Neural cell (in vitro differentiated cells): Measurements from ENCODE around the gene RAET1E. TPM values are rescaled to one million over a fixed set of nuclear protein-coding genes. Genes with fewer than 3 reads are reported as not detected.

Experiments
- H2AFZ ChIP-seq: fragments of 200-600, 300-800 bp; sonication (generic), shearing (Covaris generic); 2 replicates; pipeline ENCODE4 v1.6.0; 2014; ENCODE audit warnings: low read depth, mild to moderate bottlenecking, antibody characterized with exemption, low read length, moderate library complexity
- H3F3A ChIP-seq: fragments of 200-600 bp; shearing (Covaris generic); 2 replicates; pipeline ENCODE4 v1.6.1; 2016; ENCODE audit warnings: mild to moderate bottlenecking, moderate library complexity, mixed read lengths, antibody characterized with exemption, low read length; ENCODE audit not compliant: insufficient read depth, poor library complexity, severe bottlenecking
- H3K27ac ChIP-seq: fragments of 200-600, 300-800 bp; sonication (generic), shearing (Covaris generic); 2 replicates; pipeline ENCODE4 v1.5.1; 2014; ENCODE audit warnings: mild to moderate bottlenecking, low read length, moderate library complexity
- H3K27me3 ChIP-seq: fragments of 300-800, 200-600 bp; sonication (generic), shearing (Covaris generic); 2 replicates; pipeline ENCODE4 v1.6.0; 2014; ENCODE audit warnings: mild to moderate bottlenecking, low read depth, low read length, moderate library complexity; ENCODE audit not compliant: insufficient read depth
- H3K36me3 ChIP-seq: fragments of 300-800, 200-600 bp; sonication (generic), shearing (Covaris generic); 2 replicates; pipeline ENCODE4 v1.5.1; 2014; ENCODE audit warnings: mild to moderate bottlenecking, antibody characterized with exemption, low read length, moderate library complexity; ENCODE audit not compliant: insufficient read depth
- H3K4me2 ChIP-seq: fragments of 300-800, 200-600 bp; sonication (generic), shearing (Covaris generic); 2 replicates; pipeline ENCODE4 v1.6.0; 2014; ENCODE audit warnings: mild to moderate bottlenecking, low read length
- H3K4me3 ChIP-seq: fragments of 300-800, 200-600 bp; sonication (generic), shearing (Covaris generic); 2 replicates; pipeline ENCODE4 v1.5.1; 2014; ENCODE audit warnings: mild to moderate bottlenecking, low read length, moderate library complexity
- H3K79me2 ChIP-seq: fragments of 200-600 bp; shearing (Covaris generic); replicated peaks from 2 replicates; pipeline ENCODE4 v1.6.0; 2014; ENCODE audit warnings: mild to moderate bottlenecking, low read length, moderate library complexity; ENCODE audit not compliant: insufficient read depth
- H3K9ac ChIP-seq: fragments of 300-800, 200-600 bp; sonication (generic), shearing (Covaris generic); 2 replicates; pipeline ENCODE4 v1.6.1; 2016; ENCODE audit warnings: mild to moderate bottlenecking, low read length, mixed read lengths
- H3K9me2 ChIP-seq: fragments of 200-600 bp; shearing (Covaris generic); 2 replicates; pipeline ENCODE4 v1.6.1; 2016; ENCODE audit warnings: mild to moderate bottlenecking, low read length, mixed read lengths; ENCODE audit not compliant: insufficient read depth
- H3K9me3 ChIP-seq: fragments of 200-600, 300-800 bp; sonication (generic), shearing (Covaris generic); 2 replicates; pipeline ENCODE4 v1.6.1; 2016; ENCODE audit warnings: mild to moderate bottlenecking, mixed run types, low read length, moderate library complexity, mixed read lengths
- H4K20me1 ChIP-seq: fragments of 200-600 bp; shearing (Covaris generic); 2 replicates; pipeline ENCODE4 v1.6.1; 2016; ENCODE audit warnings: mild to moderate bottlenecking, mixed run types; ENCODE audit not compliant: insufficient read depth
- EP300 ChIP-seq: fragments of 450-650 bp; conservative IDR thresholded peaks from 2 replicates; pipeline ENCODE4 v1.6.1; 2014; ENCODE audit warnings: antibody characterized with exemption, mild to moderate bottlenecking, moderate library complexity; ENCODE audit not compliant: poor library complexity, severe bottlenecking
- EZH2 ChIP-seq: fragments of 200-600, 300-800 bp; shearing (Covaris generic), sonication (generic); IDR thresholded peaks from 2 replicates; pipeline ENCODE4 v1.6.1; 2014; ENCODE audit warnings: antibody characterized with exemption, low read length, borderline replicate concordance, mild to moderate bottlenecking; ENCODE audit not compliant: insufficient read depth, poor library complexity, severe bottlenecking
- MXI1 ChIP-seq: fragments of 450-650 bp; conservative IDR thresholded peaks from 2 replicates; pipeline ENCODE4 v1.6.1; 2014; ENCODE audit warnings: antibody characterized with exemption, mild to moderate bottlenecking; ENCODE audit not compliant: poor library complexity, severe bottlenecking
- POLR2AphosphoS5 ChIP-seq: IDR thresholded peaks from 2 replicates; pipeline ENCODE4 v1.6.1; 2012
- TAF1 ChIP-seq: IDR thresholded peaks from 2 replicates; pipeline ENCODE4 v1.6.1; 2012; ENCODE audit warnings: low read depth
- polyA plus RNA-seq: library from polyadenylated mRNA; depleted of rRNA; stranded (reverse); fragments of >200 nt; gene quantifications from 2 replicates; pipeline ENCODE4 v1.2.3, GENCODE V29; 2014
- TF ChIP-seq, protein P1 (sequence below): IDR thresholded peaks from 2 replicates; pipeline ENCODE4 v1.6.1; 2012; ENCODE audit warnings: borderline replicate concordance
- TF ChIP-seq, protein P2 (sequence below): fragments of 450-650 bp; IDR thresholded peaks from 2 replicates; pipeline ENCODE4 v1.5.1; 2014; ENCODE audit warnings: antibody characterized with exemption, mild to moderate bottlenecking, moderate library complexity; ENCODE audit not compliant: poor library complexity, severe bottlenecking

Gene RAET1E
- polyA plus RNA-seq, 1 donor from 2014 or later = not detected

DNA sequence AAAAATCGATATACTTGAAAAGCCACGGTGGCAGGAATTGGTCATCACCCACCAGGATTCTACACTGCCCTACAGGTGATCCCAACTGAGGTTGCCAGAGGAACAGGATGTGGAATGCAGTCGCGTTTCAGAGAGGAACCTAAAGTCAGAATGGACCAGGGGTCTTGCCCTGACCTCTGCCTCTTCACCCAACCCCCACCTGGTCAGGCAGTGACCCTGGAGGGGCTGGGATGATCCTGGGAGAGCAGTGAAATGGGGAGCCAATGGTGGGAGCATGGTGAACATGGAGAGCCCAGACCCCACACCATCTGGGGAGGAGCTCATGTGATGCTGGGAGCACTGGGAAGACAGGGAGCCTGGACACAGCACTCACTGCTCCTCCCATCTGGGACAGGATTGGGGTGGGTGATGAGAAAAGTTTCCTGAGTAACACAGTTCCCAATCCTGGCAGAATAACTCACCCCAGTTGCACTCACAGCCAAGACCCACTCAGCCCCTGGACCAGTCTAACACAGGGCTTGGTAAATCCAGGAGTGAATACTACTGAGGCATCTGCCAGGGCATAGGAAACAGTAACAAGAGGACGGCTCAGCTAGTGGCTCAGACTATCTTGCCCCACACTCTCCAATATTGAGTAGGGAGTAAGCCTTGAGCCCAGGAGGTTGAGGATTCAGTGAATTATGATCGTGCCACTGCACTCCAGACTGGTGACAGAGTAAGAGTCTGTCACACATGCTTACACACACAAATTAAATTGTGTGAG lies 42.2 kb upstream of the RAET1E start:
- Histone ChIP-seq H2AFZ (no peak overlapping the region), H3K4me3 (no peak overlapping the region), H3K27ac (no peak overlapping the region), H4K20me1 (no peaks in the 10 kb centered on the region), H3F3A (no peaks in the 10 kb centered on the region), H3K27me3 (peaks cover 79% of the 10 kb centered on the region), H3K9me2 (no peaks in the 10 kb centered on the region), H3K9ac (no peak overlapping the region), H3K9me3 (no peaks in the 10 kb centered on the region), H3K4me2 (no peak overlapping the region), H3K79me2 (no peaks in the 10 kb centered on the region), H3K36me3 (no peaks in the 10 kb centered on the region)
- TF ChIP-seq, protein P1, sequence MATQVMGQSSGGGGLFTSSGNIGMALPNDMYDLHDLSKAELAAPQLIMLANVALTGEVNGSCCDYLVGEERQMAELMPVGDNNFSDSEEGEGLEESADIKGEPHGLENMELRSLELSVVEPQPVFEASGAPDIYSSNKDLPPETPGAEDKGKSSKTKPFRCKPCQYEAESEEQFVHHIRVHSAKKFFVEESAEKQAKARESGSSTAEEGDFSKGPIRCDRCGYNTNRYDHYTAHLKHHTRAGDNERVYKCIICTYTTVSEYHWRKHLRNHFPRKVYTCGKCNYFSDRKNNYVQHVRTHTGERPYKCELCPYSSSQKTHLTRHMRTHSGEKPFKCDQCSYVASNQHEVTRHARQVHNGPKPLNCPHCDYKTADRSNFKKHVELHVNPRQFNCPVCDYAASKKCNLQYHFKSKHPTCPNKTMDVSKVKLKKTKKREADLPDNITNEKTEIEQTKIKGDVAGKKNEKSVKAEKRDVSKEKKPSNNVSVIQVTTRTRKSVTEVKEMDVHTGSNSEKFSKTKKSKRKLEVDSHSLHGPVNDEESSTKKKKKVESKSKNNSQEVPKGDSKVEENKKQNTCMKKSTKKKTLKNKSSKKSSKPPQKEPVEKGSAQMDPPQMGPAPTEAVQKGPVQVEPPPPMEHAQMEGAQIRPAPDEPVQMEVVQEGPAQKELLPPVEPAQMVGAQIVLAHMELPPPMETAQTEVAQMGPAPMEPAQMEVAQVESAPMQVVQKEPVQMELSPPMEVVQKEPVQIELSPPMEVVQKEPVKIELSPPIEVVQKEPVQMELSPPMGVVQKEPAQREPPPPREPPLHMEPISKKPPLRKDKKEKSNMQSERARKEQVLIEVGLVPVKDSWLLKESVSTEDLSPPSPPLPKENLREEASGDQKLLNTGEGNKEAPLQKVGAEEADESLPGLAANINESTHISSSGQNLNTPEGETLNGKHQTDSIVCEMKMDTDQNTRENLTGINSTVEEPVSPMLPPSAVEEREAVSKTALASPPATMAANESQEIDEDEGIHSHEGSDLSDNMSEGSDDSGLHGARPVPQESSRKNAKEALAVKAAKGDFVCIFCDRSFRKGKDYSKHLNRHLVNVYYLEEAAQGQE = no peak
- no peak for TF ChIP-seq TAF1
- no peak for TF ChIP-seq EZH2
- no peak for TF ChIP-seq MXI1
- no peak for TF ChIP-seq EP300
- TF ChIP-seq, protein P2, sequence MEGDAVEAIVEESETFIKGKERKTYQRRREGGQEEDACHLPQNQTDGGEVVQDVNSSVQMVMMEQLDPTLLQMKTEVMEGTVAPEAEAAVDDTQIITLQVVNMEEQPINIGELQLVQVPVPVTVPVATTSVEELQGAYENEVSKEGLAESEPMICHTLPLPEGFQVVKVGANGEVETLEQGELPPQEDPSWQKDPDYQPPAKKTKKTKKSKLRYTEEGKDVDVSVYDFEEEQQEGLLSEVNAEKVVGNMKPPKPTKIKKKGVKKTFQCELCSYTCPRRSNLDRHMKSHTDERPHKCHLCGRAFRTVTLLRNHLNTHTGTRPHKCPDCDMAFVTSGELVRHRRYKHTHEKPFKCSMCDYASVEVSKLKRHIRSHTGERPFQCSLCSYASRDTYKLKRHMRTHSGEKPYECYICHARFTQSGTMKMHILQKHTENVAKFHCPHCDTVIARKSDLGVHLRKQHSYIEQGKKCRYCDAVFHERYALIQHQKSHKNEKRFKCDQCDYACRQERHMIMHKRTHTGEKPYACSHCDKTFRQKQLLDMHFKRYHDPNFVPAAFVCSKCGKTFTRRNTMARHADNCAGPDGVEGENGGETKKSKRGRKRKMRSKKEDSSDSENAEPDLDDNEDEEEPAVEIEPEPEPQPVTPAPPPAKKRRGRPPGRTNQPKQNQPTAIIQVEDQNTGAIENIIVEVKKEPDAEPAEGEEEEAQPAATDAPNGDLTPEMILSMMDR = no peak

DNA sequence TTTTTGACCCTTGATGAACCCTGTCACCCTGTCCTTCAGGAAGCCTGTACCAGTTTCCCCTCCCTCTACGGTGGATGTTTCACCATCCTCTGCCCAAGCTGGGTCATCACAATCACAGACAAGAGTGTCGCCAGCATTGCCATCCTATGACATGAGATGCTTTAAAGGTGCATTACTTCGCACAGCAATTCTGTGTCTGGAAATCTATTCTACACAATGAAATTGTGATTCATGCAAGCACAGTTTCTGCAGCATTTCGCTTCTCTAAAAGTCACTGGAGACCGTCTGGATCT lies 41.4 kb upstream of the RAET1E start:
- Histone ChIP-seq H3K4me2 (no peak overlapping the region), H3K9me2 (no peaks in the 10 kb centered on the region), H3K9me3 (no peaks in the 10 kb centered on the region), H3K27me3 (peaks cover 87% of the 10 kb centered on the region), H3K4me3 (no peak overlapping the region), H3K36me3 (no peaks in the 10 kb centered on the region), H3K9ac (no peak overlapping the region), H3K79me2 (no peaks in the 10 kb centered on the region), H4K20me1 (no peaks in the 10 kb centered on the region), H3F3A (no peaks in the 10 kb centered on the region), H3K27ac (no peak overlapping the region), H2AFZ (no peak overlapping the region)
- TF ChIP-seq POLR2AphosphoS5 (no peak), EP300 (no peak), EZH2 (no peak), MXI1 (no peak)
- TF ChIP-seq, protein P1 = no peak
